HepG2 (cell line): ENCODE results near the gene METTL26. TPM values are rescaled to one million over a fixed set of nuclear protein-coding genes. Genes with fewer than 3 reads are reported as not detected.

Source experiments
- ATAC-seq: fragments of 200-7000 bp; cut with Tn5 transposase; 3 replicates; pipeline ENCODE4 v1.9.1; 2020; ENCODE audit warnings: mild to moderate bottlenecking, moderate library complexity
- BruUV-seq: library from RNA; stranded (reverse); fragments of 400-500 nt; replicated peaks from 2 replicates; lab custom pipeline; 2021; lab: Mats Ljungman, UMichigan
- CTCF ChIA-PET: fragments of 300-600 bp; formaldehyde crosslinking; extraction: SDS; loops from one replicate; lab custom pipeline; 2021; ENCODE audit warnings: low total read pairs, inconsistent platforms, low intra/inter-chr PET ratio; lab: Yijun Ruan, JAX
- POLR2A ChIA-PET: fragments of 350-600 bp; sonication (Branson Sonifier 250); formaldehyde crosslinking; loops from one replicate; lab custom pipeline; 2020; ENCODE audit warnings: antibody characterized with exemption, inconsistent platforms; lab: Yijun Ruan, JAX
- DNase-seq: peaks from one replicate; pipeline ENCODE4 v3.0.0-alpha.2; 2015; ENCODE audit warnings: low spot score
- FAIRE-seq: peaks from 3 replicates; lab custom pipeline; 2011; peaks lifted over from hg19 to GRCh38; lab: Jason Lieb, UNC
- H2AFZ ChIP-seq: one replicate; pipeline ENCODE4 v1.6.1; 2011; ENCODE audit warnings: low read length, inconsistent platforms
- H3K27ac ChIP-seq: fragments of 300-600 bp; 3 replicates; pipeline ENCODE4 v1.8.0; 2011; ENCODE audit warnings: mixed run types, mild to moderate bottlenecking, mixed read lengths, low read length, inconsistent platforms; ENCODE audit not compliant: insufficient read depth; ENCODE audit errors: extremely low read length
- H3K27me3 ChIP-seq, 2 experiments: fragments of 200-600 bp in 1 of 2; 2 replicates in 1 of 2; 3 replicates in 1 of 2; pipeline versions ENCODE4 v1.6.0 to v1.8.0; 2011; ENCODE audit warnings: low read length in 2 of 2, mild to moderate bottlenecking in 2 of 2, moderate library complexity in 2 of 2, inconsistent platforms in 1 of 2; ENCODE audit not compliant: insufficient read depth in 2 of 2, control insufficient read depth in 1 of 2
- H3K36me3 ChIP-seq, 2 experiments: fragments of 200-600 bp in 1 of 2; replicated peaks in 1 of 2; 2 replicates in 1 of 2; 3 replicates in 1 of 2; pipeline versions ENCODE4 v1.5.1 to v1.8.0; 2011; ENCODE audit warnings: low read length in 2 of 2, inconsistent platforms in 1 of 2; ENCODE audit not compliant: insufficient read depth in 2 of 2, control insufficient read depth in 1 of 2
- H3K4me1 ChIP-seq: 2 replicates; pipeline ENCODE4 v1.5.1; 2012; ENCODE audit warnings: low read length, inconsistent platforms; ENCODE audit not compliant: insufficient read depth
- H3K4me2 ChIP-seq: 2 replicates; pipeline ENCODE4 v1.6.0; 2011; ENCODE audit warnings: low read depth, low read length, inconsistent platforms
- H3K4me3 ChIP-seq, 3 experiments: fragments of 200-600 bp in 1 of 3; sonication (generic), shearing (Covaris generic) in 1 of 3; replicated peaks in 1 of 3; 2 replicates each; pipeline ENCODE4 v1.5.1; 2011 to 2016; ENCODE audit warnings: low read length in 3 of 3, inconsistent platforms in 2 of 3, low read depth in 2 of 3, mild to moderate bottlenecking in 2 of 3, control low read depth in 1 of 3, mixed read lengths in 1 of 3; ENCODE audit not compliant: insufficient read depth in 1 of 3
- H3K79me2 ChIP-seq: one replicate; pipeline ENCODE4 v1.6.1; 2011; ENCODE audit warnings: low read length, inconsistent platforms; ENCODE audit not compliant: insufficient read depth
- H3K9ac ChIP-seq: 2 replicates; pipeline ENCODE4 v1.6.0; 2011; ENCODE audit warnings: mild to moderate bottlenecking, low read depth, low read length, inconsistent platforms; ENCODE audit not compliant: insufficient read depth
- H3K9me3 ChIP-seq: 2 replicates; pipeline ENCODE4 v1.5.1; 2012; ENCODE audit warnings: mild to moderate bottlenecking, low read length
- H4K20me1 ChIP-seq: 2 replicates; pipeline ENCODE4 v1.6.0; 2011; ENCODE audit warnings: inconsistent platforms, mild to moderate bottlenecking, low read length, moderate library complexity; ENCODE audit not compliant: insufficient read depth
- GZF1 ChIP-seq: sonication (generic); formaldehyde crosslinking; IDR thresholded peaks from 2 replicates; pipeline ENCODE4 v1.5.1; 2020; ENCODE audit warnings: mild to moderate bottlenecking, missing genetic modification reagents
- JUND ChIP-seq: sonication (generic); formaldehyde crosslinking; IDR thresholded peaks from 2 replicates; pipeline ENCODE4 v1.8.0; 2022; ENCODE audit warnings: mild to moderate bottlenecking, missing genetic modification reagents
- RBM39 ChIP-seq: fragments of 200-400 bp; formaldehyde crosslinking; IDR thresholded peaks from one replicate; pipeline ENCODE4 v1.6.1; 2018; ENCODE audit warnings: antibody characterized with exemption, mild to moderate bottlenecking, low read depth, low read length; ENCODE audit not compliant: poor library complexity, severe bottlenecking
- U2AF1 ChIP-seq: fragments of 200-400 bp; formaldehyde crosslinking; optimal IDR thresholded peaks from 2 replicates; pipeline ENCODE3; 2017; ENCODE audit warnings: mild to moderate bottlenecking, low read depth, low read length
- YEATS2 ChIP-seq: sonication (generic); formaldehyde crosslinking; IDR thresholded peaks from 2 replicates; pipeline ENCODE4 v1.4.0; 2020; ENCODE audit warnings: missing genetic modification reagents, borderline replicate concordance
- ZNF263 ChIP-seq: sonication (generic); formaldehyde crosslinking; IDR thresholded peaks from 2 replicates; pipeline ENCODE4 v1.4.0; 2020; ENCODE audit warnings: missing genetic modification reagents
- ZNF550 ChIP-seq: sonication (generic); formaldehyde crosslinking; IDR thresholded peaks from 2 replicates; pipeline ENCODE4 v1.4.0; 2020; ENCODE audit warnings: mild to moderate bottlenecking, missing genetic modification reagents, borderline replicate concordance
- WGBS: methylation state at CpG from one replicate; pipeline ENCODE4 v1.1.6; 2017; ENCODE audit warnings: low lambda C conversion rate; 5-methylcytosine and 5-hydroxymethylcytosine counted together
- in situ Hi-C: cut with HindIII; loops from 2 replicates; pipeline ENCODE4 v1.10.0; 2017; ENCODE audit warnings: low pct_unique_long_range_greater_than_20kb; ENCODE audit not compliant: extremely low pct_ligation_motif_present
- intact Hi-C: fragments of 100-400 bp; cut with micrococcal nuclease; formaldehyde crosslinking; loops from one replicate; pipeline ENCODE4 v1.10.0; 2022; ENCODE audit not compliant: unreplicated experiment
- polyA plus RNA-seq, 8 experiments: library from polyadenylated mRNA; depleted of rRNA in 3 of 8; stranded (reverse) in 7 of 8; unstranded in 1 of 8; fragments of >200 nt; fragmentation: Illumina TruSeq in 4 of 8; extraction: Trizol in 4 of 8; gene quantifications; 2 replicates each; pipeline versions ENCODE4 v1.2.1 to v1.2.3, GENCODE V29; 2011 to 2016; ENCODE audit warnings: low read depth in 4 of 8, missing spikeins in 1 of 8, mixed read lengths in 1 of 8; ENCODE audit not compliant: insufficient read depth in 1 of 8
- total RNA-seq, 5 experiments: library from RNA; depleted of rRNA; stranded (reverse); fragments of >200 nt; fragmentation: Illumina TruSeq; extraction: Trizol; gene quantifications; 2 replicates each; pipeline ENCODE4 v1.2.3, GENCODE V29; 2016; ENCODE audit warnings: low read depth in 1 of 5
- TF ChIP-seq, protein P1 (sequence below): sonication (generic); formaldehyde crosslinking; IDR thresholded peaks from 2 replicates; pipeline ENCODE4 v1.4.0; 2020; ENCODE audit warnings: missing genetic modification reagents, borderline replicate concordance
- TF ChIP-seq, protein P2 (sequence below): sonication (generic); formaldehyde crosslinking; IDR thresholded peaks from 2 replicates; pipeline ENCODE4 v1.8.0; 2022; ENCODE audit warnings: mild to moderate bottlenecking, missing genetic modification reagents, moderate library complexity
- TF ChIP-seq, protein P3 (sequence below): sonication (generic); formaldehyde crosslinking; IDR thresholded peaks from 2 replicates; pipeline ENCODE4 v1.5.0; 2020; ENCODE audit warnings: mild to moderate bottlenecking, missing genetic modification reagents

Gene METTL26
- total and polyA plus RNA-seq, 2 of the 13 experiments (the other 11 are each of a cell fraction or from before 2014, with no cell fraction given): 65.5 to 70.1 TPM

DNA sequence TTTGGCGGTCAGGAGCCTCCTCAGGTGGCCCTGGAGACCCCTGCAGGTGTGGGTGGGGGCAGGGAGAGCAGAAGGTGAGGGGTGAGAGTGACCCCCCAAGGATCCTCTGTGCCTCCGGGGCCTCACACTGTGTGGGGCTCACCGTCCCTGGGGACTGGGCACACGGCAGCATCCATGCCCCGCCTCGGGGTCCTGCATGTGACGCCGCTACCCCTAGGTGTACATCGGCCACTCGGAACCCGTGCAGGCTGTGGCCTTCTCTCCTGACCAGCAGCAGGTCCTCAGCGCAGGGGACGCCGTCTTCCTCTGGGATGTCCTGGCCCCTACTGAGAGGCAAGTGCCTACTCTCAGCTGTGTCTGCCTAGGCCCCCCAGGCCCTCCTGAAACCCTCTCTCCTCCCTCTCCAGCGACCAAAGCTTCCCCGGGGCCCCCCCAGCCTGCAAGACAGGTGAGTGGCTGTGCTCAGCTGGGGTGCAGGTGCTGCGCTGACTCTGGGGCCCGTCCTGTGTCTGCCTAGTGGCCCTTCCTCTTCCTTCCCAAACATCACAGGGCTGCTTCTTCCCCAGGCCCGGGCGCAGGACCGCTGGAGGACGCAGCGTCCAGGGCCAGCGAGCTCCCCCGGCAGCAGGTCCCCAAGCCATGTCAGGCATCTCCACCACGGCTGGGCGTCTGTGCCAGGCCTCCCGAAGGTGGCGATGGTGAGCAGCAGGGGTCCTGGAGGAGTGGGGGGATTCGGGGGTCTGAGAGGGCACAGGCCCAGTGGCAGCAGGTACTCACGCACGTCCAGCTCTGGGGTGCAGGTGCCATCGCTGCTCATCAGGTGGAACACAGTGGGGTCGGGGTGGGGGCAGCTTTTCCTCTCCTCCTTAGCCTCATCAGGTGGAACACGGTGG is 22.8 kb upstream of the METTL26 start:
- Histone ChIP-seq H3K4me2 (no peak overlapping the region), H3K4me3 (no peak overlapping the region), H3K79me2 (no peaks in the 10 kb centered on the region), H3K9me3 (no peaks in the 10 kb centered on the region), H3K27me3 (no peaks in the 10 kb centered on the region), H4K20me1 (no peaks in the 10 kb centered on the region), H3K36me3 (peaks cover 2 to 3% of the 10 kb centered on the region in 2 experiments; a peak in 1 of 5 replicates), H2AFZ (no peak overlapping the region), H3K9ac (no peak overlapping the region), H3K4me1 (peaks cover 8% of the 10 kb centered on the region), H3K27ac (no peak overlapping the region)
- in situ Hi-C loops: no loop called here
- whole genome bisulfite sequencing: 97% methylated on average over 16 of the region's 35 CpGs
- ChIA-PET CTCF (interaction anchor here (1.3 kb wide), 1 partner anchor 9 kb away, joined by 4 read pairs; the partner anchor contains the start of gene RHOT2), POLR2A (no interaction called here)
- no peak for TF ChIP-seq YEATS2
- no peak for TF ChIP-seq JUND (CRISPR knock-in tag)
- TF ChIP-seq, protein P1, sequence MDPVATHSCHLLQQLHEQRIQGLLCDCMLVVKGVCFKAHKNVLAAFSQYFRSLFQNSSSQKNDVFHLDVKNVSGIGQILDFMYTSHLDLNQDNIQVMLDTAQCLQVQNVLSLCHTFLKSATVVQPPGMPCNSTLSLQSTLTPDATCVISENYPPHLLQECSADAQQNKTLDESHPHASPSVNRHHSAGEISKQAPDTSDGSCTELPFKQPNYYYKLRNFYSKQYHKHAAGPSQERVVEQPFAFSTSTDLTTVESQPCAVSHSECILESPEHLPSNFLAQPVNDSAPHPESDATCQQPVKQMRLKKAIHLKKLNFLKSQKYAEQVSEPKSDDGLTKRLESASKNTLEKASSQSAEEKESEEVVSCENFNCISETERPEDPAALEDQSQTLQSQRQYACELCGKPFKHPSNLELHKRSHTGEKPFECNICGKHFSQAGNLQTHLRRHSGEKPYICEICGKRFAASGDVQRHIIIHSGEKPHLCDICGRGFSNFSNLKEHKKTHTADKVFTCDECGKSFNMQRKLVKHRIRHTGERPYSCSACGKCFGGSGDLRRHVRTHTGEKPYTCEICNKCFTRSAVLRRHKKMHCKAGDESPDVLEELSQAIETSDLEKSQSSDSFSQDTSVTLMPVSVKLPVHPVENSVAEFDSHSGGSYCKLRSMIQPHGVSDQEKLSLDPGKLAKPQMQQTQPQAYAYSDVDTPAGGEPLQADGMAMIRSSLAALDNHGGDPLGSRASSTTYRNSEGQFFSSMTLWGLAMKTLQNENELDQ (CRISPR knock-in tag): no peak
- TF ChIP-seq ZNF550: no peak
- TF ChIP-seq RBM39: no peak
- TF ChIP-seq U2AF1: no peak
- TF ChIP-seq ZNF263 (CRISPR knock-in tag): no peak
- TF ChIP-seq, protein P2, sequence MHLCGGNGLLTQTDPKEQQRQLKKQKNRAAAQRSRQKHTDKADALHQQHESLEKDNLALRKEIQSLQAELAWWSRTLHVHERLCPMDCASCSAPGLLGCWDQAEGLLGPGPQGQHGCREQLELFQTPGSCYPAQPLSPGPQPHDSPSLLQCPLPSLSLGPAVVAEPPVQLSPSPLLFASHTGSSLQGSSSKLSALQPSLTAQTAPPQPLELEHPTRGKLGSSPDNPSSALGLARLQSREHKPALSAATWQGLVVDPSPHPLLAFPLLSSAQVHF: no peak
- TF ChIP-seq GZF1: no peak
- TF ChIP-seq, protein P3, sequence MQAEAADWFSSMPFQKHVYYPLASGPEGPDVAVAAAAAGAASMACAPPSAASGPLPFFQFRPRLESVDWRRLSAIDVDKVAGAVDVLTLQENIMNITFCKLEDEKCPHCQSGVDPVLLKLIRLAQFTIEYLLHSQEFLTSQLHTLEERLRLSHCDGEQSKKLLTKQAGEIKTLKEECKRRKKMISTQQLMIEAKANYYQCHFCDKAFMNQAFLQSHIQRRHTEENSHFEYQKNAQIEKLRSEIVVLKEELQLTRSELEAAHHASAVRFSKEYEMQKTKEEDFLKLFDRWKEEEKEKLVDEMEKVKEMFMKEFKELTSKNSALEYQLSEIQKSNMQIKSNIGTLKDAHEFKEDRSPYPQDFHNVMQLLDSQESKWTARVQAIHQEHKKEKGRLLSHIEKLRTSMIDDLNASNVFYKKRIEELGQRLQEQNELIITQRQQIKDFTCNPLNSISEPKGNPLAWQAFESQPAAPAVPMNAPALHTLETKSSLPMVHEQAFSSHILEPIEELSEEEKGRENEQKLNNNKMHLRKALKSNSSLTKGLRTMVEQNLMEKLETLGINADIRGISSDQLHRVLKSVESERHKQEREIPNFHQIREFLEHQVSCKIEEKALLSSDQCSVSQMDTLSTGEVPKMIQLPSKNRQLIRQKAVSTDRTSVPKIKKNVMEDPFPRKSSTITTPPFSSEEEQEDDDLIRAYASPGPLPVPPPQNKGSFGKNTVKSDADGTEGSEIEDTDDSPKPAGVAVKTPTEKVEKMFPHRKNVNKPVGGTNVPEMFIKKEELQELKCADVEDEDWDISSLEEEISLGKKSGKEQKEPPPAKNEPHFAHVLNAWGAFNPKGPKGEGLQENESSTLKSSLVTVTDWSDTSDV (CRISPR knock-in tag): no peak
- BruUV-seq: no TSS peak
- DNase-seq: no peak
- no peak for ATAC-seq
- FAIRE-seq: no peak
- intact Hi-C loops: no loop called here
